NCI-H1092 treated with DMSO at 0.1 percent for 48 hours (cell line): ENCODE results near the gene AOC3.

ENCODE experiments used
- DNase-seq: peaks from one replicate; lab custom pipeline; 2025; lab: John Stamatoyannopoulos, UW

Gene AOC3

GRCh38 chr17:42850954-42851353 lies at the start of gene AOC3:
AOC3 (plus strand) TSS chr17:42851199; CDS start chr17:42851344, 145 bp downstream.
- no peak for DNase-seq

GRCh38 chr17:42803074-42803883 lies 47.7 kb upstream of the AOC3 start:
- no peak for DNase-seq

GRCh38 chr17:42804918-42805367 lies 46.1 kb upstream of the AOC3 start:
- DNase-seq = no peak

- DNase-seq = no peak
These were observed 44.8 kb upstream of the AOC3 start for GRCh38 chr17:42806249-42806648.

GRCh38 chr17:42809250-42809649 lies 41.7 kb upstream of the AOC3 start:
- DNase-seq = no peak

DNA sequence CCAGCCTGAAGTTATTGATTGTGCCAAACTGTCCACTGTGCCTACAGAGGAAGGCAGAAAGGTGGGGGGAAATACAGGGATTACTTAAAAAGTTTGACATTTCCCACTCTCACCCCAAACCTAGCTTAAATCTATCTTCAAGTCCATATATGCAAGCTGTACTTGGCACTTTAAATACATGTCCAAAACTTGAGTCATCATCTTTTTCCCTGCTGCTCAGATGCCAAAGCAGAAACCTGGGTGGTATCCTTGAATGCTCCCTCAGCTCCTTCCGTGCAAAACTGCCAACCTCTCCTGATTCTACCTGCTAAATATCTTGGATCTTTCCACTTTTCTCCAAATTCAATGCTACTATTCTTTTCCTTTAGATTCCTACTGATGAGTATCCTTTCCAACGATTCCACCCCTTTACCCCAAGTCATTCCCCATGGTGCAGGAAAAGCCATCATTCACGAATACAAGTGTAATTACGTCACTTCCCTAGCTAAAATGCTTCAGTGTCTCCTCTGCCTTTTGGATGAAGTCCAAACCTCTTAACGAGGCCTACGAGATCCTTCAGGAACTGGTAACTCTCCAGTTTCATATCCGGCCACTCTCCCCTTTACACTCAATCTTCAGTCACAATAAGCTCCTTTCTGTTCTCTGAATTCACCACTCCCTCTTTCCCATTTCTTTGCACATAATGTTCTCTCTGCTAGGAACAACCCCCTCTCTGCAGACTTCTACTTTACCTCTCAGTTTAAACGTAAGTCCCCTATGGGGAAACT lies 36.2 kb upstream of the AOC3 start:
- no peak for DNase-seq

DNA sequence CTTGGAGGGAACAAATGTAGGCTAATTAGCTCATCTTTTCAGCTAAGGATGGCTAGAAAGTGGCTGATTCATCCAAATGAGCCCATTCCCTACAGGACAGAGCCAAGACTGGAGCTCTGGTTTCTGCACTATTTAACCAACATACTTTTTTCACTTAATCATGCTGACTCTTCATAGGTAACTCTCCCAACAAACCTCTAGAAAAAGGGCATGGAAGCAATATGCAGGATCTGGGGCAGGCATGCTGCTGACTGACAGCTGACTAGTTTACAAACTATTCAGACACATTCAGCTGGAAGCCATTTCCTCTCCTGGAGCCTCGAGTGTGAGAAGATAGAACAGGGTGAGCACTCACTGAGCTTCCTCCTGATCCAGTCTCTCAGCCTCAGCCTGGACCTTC lies 33.1 kb upstream of the AOC3 start:
- DNase-seq = no peak

- no peak for DNase-seq
These were observed 32.6 kb upstream of the AOC3 start for GRCh38 chr17:42818379-42818778.

DNA sequence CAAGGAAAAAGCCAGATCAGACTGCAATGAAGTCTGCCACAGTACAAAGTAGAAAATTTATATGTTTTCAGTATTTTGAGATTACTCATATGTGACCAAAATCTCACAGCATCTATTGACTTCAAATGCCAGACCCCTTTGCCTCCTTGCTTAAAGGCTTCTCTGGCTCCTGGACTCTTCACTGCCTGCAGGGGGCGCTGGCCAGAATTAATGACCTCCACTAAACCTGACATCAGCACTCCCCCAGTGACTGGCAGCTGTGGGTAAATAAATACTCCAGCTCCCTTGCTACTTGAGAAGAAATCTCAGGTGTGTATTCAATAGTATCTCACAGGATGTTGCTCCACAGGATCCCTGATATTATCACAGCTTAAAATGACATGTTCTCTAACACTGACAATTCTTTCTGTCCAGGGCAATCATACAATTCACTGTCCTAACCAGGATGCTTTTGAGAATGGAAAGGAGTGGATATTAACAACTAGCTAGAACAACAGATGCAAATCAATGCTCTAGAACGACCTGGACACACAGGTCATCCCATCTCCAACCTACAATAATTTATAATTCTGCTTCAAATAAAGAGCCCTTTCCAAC lies 31.0 kb upstream of the AOC3 start:
- DNase-seq = peak; percentile 22

- DNase-seq = no peak
These were observed 29.8 kb upstream of the AOC3 start for GRCh38 chr17:42821176-42821575.

- DNase-seq = no peak
These were observed 23.5 kb upstream of the AOC3 start for GRCh38 chr17:42827472-42827871.

GRCh38 chr17:42830971-42831370 lies 20.0 kb upstream of the AOC3 start:
- DNase-seq = no peak

DNA sequence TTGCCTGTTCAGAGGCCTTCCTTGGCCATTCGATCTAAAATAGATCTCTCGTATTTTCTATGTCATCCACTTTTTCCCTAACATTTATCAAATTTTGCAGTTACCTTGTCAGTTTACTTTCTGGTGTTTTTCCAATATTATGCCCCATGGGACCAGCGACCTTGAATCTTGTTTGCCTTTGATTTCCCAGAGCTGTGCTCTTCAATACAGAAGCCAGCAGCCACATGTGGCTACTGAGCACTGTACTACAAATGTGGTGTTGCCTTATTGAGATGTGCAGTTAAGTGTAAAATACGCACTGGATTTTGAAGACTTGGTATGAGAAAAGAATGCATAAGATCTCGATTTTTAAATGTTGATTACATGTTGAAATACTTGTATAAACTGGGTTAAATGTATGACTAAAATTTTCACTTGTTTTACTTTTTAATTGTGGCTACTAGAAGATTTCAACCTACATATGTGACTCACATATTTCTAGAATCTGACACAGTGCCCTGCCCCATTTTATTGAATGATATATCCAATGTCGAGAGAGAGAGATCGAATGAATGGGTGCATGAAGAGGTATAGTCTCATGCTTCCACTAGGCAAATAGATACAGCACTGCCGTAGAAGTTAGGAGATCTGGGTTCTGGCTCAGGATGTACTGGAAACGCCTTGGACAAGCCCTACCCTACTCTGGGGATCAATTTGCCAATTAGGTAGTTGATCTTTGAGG lies 18.6 kb upstream of the AOC3 start:
- DNase-seq = no peak

DNA sequence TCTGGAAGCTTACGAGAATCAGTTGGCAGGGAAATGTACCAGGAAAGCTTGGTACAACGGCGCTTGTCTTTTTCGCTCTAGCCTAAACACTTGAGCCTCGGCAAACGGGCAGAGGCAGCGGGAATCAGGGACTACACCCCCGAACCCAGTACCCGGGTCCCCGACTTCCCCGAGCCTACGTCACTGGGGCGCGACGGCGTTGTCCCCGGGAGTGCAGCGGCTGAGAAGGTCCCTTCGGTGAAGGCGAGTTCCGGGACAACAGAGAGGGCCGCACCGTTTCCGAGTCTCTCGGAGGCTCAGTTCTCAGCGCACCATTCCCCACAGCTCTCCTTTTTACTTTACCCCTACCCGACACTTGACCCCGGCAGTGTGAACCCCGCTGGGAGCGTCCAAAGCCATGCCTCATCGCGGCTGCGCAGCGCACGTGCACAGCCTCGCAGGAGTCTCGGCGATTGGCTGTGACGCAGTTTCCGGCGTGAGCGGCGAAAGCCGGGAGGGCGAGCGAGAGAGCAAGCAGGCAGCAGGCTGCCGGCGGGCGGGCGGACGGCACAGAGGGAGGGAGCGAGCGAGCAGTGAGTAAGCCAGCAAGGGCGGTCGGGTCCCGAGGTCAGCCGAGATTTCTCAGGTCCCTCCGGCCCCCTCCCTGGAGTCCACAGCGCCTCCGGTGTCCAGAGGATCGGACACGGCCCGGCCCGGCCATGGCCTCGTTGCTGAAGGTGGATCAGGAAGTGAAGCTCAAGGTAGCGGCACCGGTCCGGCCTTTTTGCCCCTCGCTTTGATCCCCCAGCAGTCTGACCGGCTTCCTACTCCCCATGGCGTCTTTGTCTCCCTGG lies 17.8 kb upstream of the AOC3 start, which contains the start of gene PSME3:
Gene PSME3, plus strand, starts transcription at position 464 of the 833 bp plus-strand sequence. Its CDS starts 235 bp downstream, at position 699.
- peak; percentile 89 for DNase-seq

GRCh38 chr17:42833767-42834422 lies 17.1 kb upstream of the AOC3 start:
- DNase-seq = no peak

GRCh38 chr17:42835732-42836131 lies 15.3 kb upstream of the AOC3 start:
- DNase-seq = no peak

- no peak for DNase-seq
These were observed 8.9 kb upstream of the AOC3 start for GRCh38 chr17:42841975-42842685.

DNA sequence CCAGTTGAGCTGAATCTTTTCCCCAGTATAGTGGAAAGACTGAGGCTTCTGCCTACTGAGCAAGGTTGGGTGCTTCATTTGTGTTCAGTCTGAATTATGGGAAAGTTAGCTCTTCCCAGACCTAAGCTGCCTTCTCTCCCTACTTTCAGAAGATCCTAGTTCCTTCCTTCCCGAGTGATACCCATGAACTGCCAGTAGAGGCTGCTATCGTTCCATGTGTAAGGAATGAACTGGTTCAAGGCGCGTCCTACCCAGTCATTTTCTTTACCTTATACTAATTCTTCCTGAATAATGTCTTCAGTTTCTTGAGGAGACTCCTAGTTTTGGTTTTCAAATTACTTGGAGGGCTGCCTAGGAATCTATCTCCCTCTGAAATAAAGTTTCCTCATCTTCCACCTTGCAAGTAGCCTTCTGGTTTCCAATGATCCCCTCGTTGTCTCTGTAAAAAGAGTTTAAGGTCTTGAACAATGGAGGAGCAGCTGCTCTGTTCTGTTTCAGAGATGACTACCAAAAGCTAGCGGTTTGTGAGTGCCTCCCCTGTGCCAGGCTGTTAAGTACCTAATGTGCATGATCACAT lies 7.6 kb upstream of the AOC3 start:
- peak; percentile 60 for DNase-seq

- no peak for DNase-seq
These were observed 6.7 kb upstream of the AOC3 start, which contains the start of gene AOC2 for GRCh38 chr17:42844271-42844670. AOC2 (plus strand) TSS chr17:42844580; CDS start chr17:42844627, 47 bp downstream.
